OCI-LY7 (cell line): ENCODE results near the gene CRACR2B. TPM values are rescaled to one million over a fixed set of nuclear protein-coding genes. Genes with fewer than 3 reads are reported as not detected.

Experiments
- BruUV-seq: library from RNA; stranded (reverse); fragments of 400-500 nt; replicated peaks from 2 replicates; lab custom pipeline; 2021; lab: Mats Ljungman, UMichigan
- CTCF ChIA-PET: fragments of 300-600 bp; sonication (Branson Sonifier 250); formaldehyde crosslinking; loops from one replicate; lab custom pipeline; 2022; ENCODE audit warnings: antibody characterized with exemption; ENCODE audit not compliant: unreplicated experiment; lab: Charles Lee
- POLR2A ChIA-PET: fragments of 300-600 bp; sonication (Branson Sonifier 250); formaldehyde crosslinking; loops from one replicate; lab custom pipeline; 2022; ENCODE audit warnings: antibody characterized with exemption; lab: Charles Lee
- DNase-seq: peaks from one replicate; pipeline ENCODE4 v3.0.0-alpha.2; 2015; ENCODE audit warnings: low spot score
- H2AFZ ChIP-seq: fragments of 200-600 bp; sonication (generic), shearing (Covaris generic); 2 replicates; pipeline ENCODE4 v1.6.1; 2014; ENCODE audit warnings: mild to moderate bottlenecking, antibody characterized with exemption, low read length, moderate library complexity
- H3K27ac ChIP-seq: fragments of 200-600 bp; sonication (generic); 2 replicates; pipeline ENCODE4 v1.5.1; 2014; ENCODE audit warnings: mixed run types, low read depth, mild to moderate bottlenecking, moderate library complexity, low read length, inconsistent platforms; ENCODE audit not compliant: poor library complexity, severe bottlenecking
- H3K36me3 ChIP-seq: fragments of 200-600 bp; sonication (generic); 2 replicates; pipeline ENCODE4 v1.6.1; 2014; ENCODE audit warnings: mild to moderate bottlenecking, antibody characterized with exemption, low read length, moderate library complexity, mixed read lengths; ENCODE audit not compliant: insufficient read depth
- H3K4me1 ChIP-seq: fragments of 200-600 bp; sonication (generic); 2 replicates; pipeline ENCODE4 v1.5.1; 2014; ENCODE audit warnings: mild to moderate bottlenecking, low read length; ENCODE audit not compliant: insufficient read depth, poor library complexity, severe bottlenecking
- H3K4me2 ChIP-seq: fragments of 200-600 bp; sonication (generic); 2 replicates; pipeline ENCODE4 v1.6.1; 2014; ENCODE audit warnings: mild to moderate bottlenecking, low read length
- H3K4me3 ChIP-seq: fragments of 200-600 bp; sonication (generic); 2 replicates; pipeline ENCODE4 v1.5.1; 2014; ENCODE audit warnings: mild to moderate bottlenecking, low read depth, low read length; ENCODE audit not compliant: poor library complexity, severe bottlenecking
- H3K79me2 ChIP-seq: fragments of 200-600 bp; sonication (generic); 2 replicates; pipeline ENCODE4 v1.6.1; 2016; ENCODE audit warnings: low read depth, mild to moderate bottlenecking, low read length, moderate library complexity, mixed read lengths; ENCODE audit not compliant: insufficient read depth
- H3K9me2 ChIP-seq: fragments of 200-600 bp; sonication (generic); 2 replicates; pipeline ENCODE4 v1.6.1; 2016; ENCODE audit warnings: mild to moderate bottlenecking, low read length, mixed read lengths; ENCODE audit not compliant: insufficient read depth
- H3K9me3 ChIP-seq: fragments of 200-600 bp; sonication (generic); 2 replicates; pipeline ENCODE4 v1.6.1; 2014; ENCODE audit warnings: mild to moderate bottlenecking, mixed run types, low read length, mixed read lengths
- H4K20me1 ChIP-seq: fragments of 200-600 bp; sonication (generic); 2 replicates; pipeline ENCODE4 v1.6.1; 2014; ENCODE audit warnings: mild to moderate bottlenecking, antibody characterized with exemption, low read length, moderate library complexity, mixed read lengths; ENCODE audit not compliant: insufficient read depth
- EZH2phosphoT487 ChIP-seq: fragments of 200-600 bp; sonication (generic); IDR thresholded peaks from 2 replicates; pipeline ENCODE4 v1.6.1; 2018; ENCODE audit warnings: low read depth, borderline replicate concordance, mild to moderate bottlenecking, mixed run types, antibody characterized with exemption, low read length, moderate library complexity, mixed read lengths
- intact Hi-C: fragments of 100-400 bp; cut with micrococcal nuclease; formaldehyde crosslinking; loops from one replicate; pipeline ENCODE4 v1.10.0; 2022; ENCODE audit not compliant: unreplicated experiment
- total RNA-seq, 2 experiments: library from RNA; depleted of rRNA in 1 of 2; stranded (reverse); fragments of >200 nt in 1 of 2; shearing (Covaris generic) in 1 of 2; gene quantifications; 2 replicates each; pipeline ENCODE4 v1.2.3, GENCODE V29; 2014 to 2022
- TF ChIP-seq, protein P1 (sequence below): fragments of 200-600 bp; sonication (generic); conservative IDR thresholded peaks from 2 replicates; pipeline ENCODE4 v1.5.1; 2014; ENCODE audit warnings: mild to moderate bottlenecking, antibody characterized with exemption, low read length, moderate library complexity, mixed read lengths

The CRACR2B gene
- total RNA-seq, 2 experiments from 2014 or later, result 2.8 to 20.1 TPM

DNA sequence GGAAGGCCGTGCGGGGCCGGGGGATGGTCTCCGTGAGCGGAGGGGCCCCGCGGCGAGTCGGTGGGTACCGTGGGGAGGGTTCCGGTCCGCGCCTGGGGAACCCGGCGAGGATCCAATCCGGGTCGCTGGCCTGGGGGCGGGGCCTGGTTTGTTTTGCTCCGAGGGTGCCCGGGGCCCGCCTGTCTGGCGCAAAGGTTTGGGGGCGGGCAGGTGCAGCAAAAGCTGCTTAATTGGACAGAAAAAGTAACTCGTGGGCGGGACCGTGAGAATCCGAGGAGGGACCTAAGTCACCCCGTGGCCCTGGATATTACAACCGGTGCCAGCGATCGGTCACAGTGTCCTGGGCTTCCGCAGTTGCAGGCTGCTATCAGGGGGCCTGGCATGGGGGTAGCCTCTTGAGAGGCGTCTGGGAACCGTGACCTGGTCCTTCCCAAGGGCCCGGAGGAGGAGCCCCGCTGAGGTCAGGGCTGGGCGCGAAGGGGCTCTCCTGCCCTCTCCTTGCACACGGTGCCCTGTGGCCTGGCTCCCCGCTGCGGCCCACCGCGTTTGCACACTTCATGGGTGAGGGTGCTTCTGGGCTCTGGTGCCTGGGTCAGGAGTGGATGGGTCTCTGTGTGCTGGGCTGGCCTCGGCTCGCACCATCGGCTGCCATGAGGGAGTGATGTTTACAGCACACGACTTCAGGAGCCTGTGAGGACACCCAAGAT is 7.6 kb upstream of the CRACR2B start:
- Histone ChIP-seq H3K4me3 (peak overlapping the region; percentile 76), H3K9me2 (no peaks in the 10 kb centered on the region), H3K9me3 (no peaks in the 10 kb centered on the region), H3K4me2 (peak overlapping the region; percentile 97), H2AFZ (0 out of 2 replicates have a peak overlapping the region, but pooled peaks have one; percentile 14), H4K20me1 (no peaks in the 10 kb centered on the region), H3K27ac (peak overlapping the region; percentile 34), H3K36me3 (peaks cover 14% of the 10 kb centered on the region; the same call in 1 of the 2 replicates), H3K4me1 (peaks cover 17% of the 10 kb centered on the region), H3K79me2 (no peaks in the 10 kb centered on the region)
- ChIA-PET CTCF (interaction anchor here (0.6 kb wide), 1 partner anchor 96 kb away, joined by 3 read pairs; no protein-coding TSS in a partner anchor), POLR2A (interaction anchor here (1.1 to 1.8 kb wide), 4 partner anchors 8 to 11 kb away, joined by 3 to 11 read pairs (median 4); partner anchors contain the start of genes CRACR2B and RPLP2)
- no TSS peak for BruUV-seq
- peak; percentile 92 for DNase-seq
- intact Hi-C loops, result no loop called here
- TF ChIP-seq EZH2phosphoT487, result no peak
- TF ChIP-seq, protein P1, sequence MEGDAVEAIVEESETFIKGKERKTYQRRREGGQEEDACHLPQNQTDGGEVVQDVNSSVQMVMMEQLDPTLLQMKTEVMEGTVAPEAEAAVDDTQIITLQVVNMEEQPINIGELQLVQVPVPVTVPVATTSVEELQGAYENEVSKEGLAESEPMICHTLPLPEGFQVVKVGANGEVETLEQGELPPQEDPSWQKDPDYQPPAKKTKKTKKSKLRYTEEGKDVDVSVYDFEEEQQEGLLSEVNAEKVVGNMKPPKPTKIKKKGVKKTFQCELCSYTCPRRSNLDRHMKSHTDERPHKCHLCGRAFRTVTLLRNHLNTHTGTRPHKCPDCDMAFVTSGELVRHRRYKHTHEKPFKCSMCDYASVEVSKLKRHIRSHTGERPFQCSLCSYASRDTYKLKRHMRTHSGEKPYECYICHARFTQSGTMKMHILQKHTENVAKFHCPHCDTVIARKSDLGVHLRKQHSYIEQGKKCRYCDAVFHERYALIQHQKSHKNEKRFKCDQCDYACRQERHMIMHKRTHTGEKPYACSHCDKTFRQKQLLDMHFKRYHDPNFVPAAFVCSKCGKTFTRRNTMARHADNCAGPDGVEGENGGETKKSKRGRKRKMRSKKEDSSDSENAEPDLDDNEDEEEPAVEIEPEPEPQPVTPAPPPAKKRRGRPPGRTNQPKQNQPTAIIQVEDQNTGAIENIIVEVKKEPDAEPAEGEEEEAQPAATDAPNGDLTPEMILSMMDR, result no peak

GRCh38 chr11:820655-821511 is 6.8 kb upstream of the CRACR2B start:
- H3K4me2 ChIP-seq, result peak overlapping the region; percentile 97
- peak overlapping the region; percentile 76 for H3K4me3 ChIP-seq
- intact Hi-C loops, result no loop called here
- CTCF ChIA-PET, result no interaction called here
- no peak overlapping the region for H2AFZ ChIP-seq
- no peak for DNase-seq
- H3K4me1 ChIP-seq, result peaks cover 17% of the 10 kb centered on the region
- H4K20me1 ChIP-seq, result no peaks in the 10 kb centered on the region
- no peaks in the 10 kb centered on the region for H3K9me3 ChIP-seq
- H3K27ac ChIP-seq, result no peak overlapping the region
- peaks cover 6% of the 10 kb centered on the region; the same call in 1 of the 2 replicates for H3K36me3 ChIP-seq
- H3K9me2 ChIP-seq, result no peaks in the 10 kb centered on the region
- no peaks in the 10 kb centered on the region for H3K79me2 ChIP-seq
- no TSS peak for BruUV-seq
- TF ChIP-seq EZH2phosphoT487, result no peak
- TF ChIP-seq, protein P1, result no peak
- POLR2A ChIA-PET, result no interaction called here
